ENCODE measurements around the gene CLEC6A. TPM values are rescaled to one million over a fixed set of nuclear protein-coding genes. Genes with fewer than 3 reads are reported as not detected.

Gene CLEC6A
- total RNA-seq = not detected in 2 replicates

DNA sequence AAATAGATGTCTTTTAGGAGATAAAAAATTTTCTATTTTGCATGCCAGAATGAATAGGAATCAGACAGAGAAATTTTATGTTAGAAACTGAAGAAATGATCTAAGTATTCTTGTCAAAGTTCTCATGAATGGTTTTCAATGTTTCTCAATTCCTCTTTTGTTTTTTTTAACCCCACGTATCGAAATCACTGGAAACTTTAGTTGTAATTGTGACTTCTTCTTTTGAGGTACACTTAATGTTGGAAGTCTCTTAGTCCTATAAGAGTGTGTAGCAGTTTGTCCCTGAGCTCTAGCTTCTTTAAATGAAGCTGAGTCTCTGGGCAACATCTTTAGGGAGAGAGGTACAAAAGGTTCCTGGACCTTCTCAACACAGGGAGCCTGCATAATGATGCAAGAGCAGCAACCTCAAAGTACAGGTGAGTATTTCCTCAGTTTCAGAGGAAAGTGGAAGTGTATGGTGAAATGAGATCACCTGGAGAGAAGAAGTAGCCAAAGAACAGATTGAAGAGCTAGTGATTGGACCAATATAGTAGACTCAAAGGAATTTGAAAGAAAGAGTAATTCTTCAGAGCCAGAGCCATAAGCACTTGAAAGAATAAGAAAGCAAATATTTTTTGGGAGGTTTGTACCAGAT is at the start of gene CLEC6A:
TSS of gene CLEC6A (plus strand) at position 236 of the 634 bp plus-strand sequence. CDS start at position 386, 150 bp downstream.

DNA sequence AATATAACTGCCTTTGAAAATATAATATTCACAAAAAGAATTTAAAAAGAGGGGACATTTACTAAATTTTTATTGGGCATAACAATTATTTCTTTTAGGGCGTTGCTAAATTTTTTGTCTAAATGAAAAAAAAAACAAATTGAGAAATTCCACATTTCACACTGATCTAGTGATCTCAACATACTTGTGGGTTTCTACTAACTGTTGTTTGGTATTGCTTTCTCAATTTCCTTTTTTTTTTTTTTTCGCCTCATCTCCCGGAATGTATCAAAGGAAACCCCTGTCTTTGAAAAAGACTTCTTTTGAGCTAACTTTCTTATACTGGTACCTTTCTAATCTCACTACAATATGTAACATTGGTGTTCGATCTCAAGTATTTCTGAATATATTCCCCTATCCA is 57.5 kb downstream of the CLEC6A start, which contains the start of gene CLEC4D:
TSS of gene CLEC4D (plus strand) at position 248 of the 400 bp plus-strand sequence. CDS start 230 bp downstream, outside the sequence.

Other genes starting within 250 kb of the CLEC6A start
- 0.15 TPM in 1 of 2 replicates, not detected in the other for gene FAM90A1, start 228.3 kb upstream of the CLEC6A start, total RNA-seq
- not detected in 2 replicates for gene CLEC4D, start 57.5 kb downstream of the CLEC6A start, total RNA-seq
- not detected in 2 replicates for gene CLEC4E, start 84.9 kb downstream of the CLEC6A start, total RNA-seq
- not detected in 2 replicates for gene AICDA, start 156.9 kb downstream of the CLEC6A start, total RNA-seq
- not detected in 2 replicates for gene MFAP5, start 206.9 kb downstream of the CLEC6A start, total RNA-seq
- gene RIMKLB, start 242.0 kb downstream of the CLEC6A start, total RNA-seq = 42.9 and 87.8 TPM in 2 replicates